IMR-90 (cell line): ENCODE results near the gene AAMP. TPM values are rescaled to one million over a fixed set of nuclear protein-coding genes. Genes with fewer than 3 reads are reported as not detected.

Source experiments
- ATAC-seq: fragments of 200-7000 bp; cut with Tn5 transposase; 2 replicates; pipeline ENCODE4 v1.9.1; 2020; ENCODE audit warnings: low read depth, mild to moderate bottlenecking, moderate library complexity
- BruUV-seq: library from RNA; stranded (reverse); fragments of 400-500 nt; replicated peaks from 2 replicates; lab custom pipeline; 2021; lab: Mats Ljungman, UMichigan
- CTCF ChIA-PET: fragments of 300-600 bp; formaldehyde crosslinking; extraction: SDS; loops from one replicate; lab custom pipeline; 2021; ENCODE audit warnings: antibody characterized with exemption; lab: Yijun Ruan, JAX
- POLR2A ChIA-PET: fragments of 300-600 bp; sonication (Branson Sonifier 250); formaldehyde crosslinking; loops from one replicate; lab custom pipeline; 2022; ENCODE audit warnings: antibody characterized with exemption; ENCODE audit not compliant: unreplicated experiment; lab: Charles Lee
- DNase-seq: peaks from one replicate; pipeline ENCODE4 v3.0.0; 2013
- H2AFZ ChIP-seq: replicated peaks from 2 replicates; pipeline ENCODE3; 2013; ENCODE audit warnings: low read length, mild to moderate bottlenecking; ENCODE audit not compliant: poor library complexity
- H2AK5ac ChIP-seq: 2 replicates; pipeline ENCODE4 v1.6.1; 2013; ENCODE audit warnings: low read depth, low read length, inconsistent platforms
- H2AK9ac ChIP-seq: replicated peaks from 2 replicates; pipeline ENCODE3; 2013; ENCODE audit warnings: mild to moderate bottlenecking, low read depth, low read length, moderate library complexity; ENCODE audit not compliant: poor library complexity
- H2BK120ac ChIP-seq: 2 replicates; pipeline ENCODE4 v1.6.1; 2013; ENCODE audit warnings: low read depth, low read length, inconsistent platforms
- H2BK15ac ChIP-seq: 3 replicates; pipeline ENCODE4 v1.6.1; 2013; ENCODE audit warnings: low read depth, low read length, inconsistent platforms
- H2BK20ac ChIP-seq: 2 replicates; pipeline ENCODE4 v1.6.1; 2013; ENCODE audit warnings: low read depth, mild to moderate bottlenecking, inconsistent platforms, low read length, moderate library complexity
- H2BK5ac ChIP-seq: 2 replicates; pipeline ENCODE4 v1.6.1; 2013; ENCODE audit warnings: mild to moderate bottlenecking, low read depth, low read length, inconsistent platforms; ENCODE audit not compliant: poor library complexity, severe bottlenecking
- H3K14ac ChIP-seq: replicated peaks from 2 replicates; pipeline ENCODE4 v1.6.1; 2013; ENCODE audit warnings: low read depth, low read length, inconsistent platforms
- H3K18ac ChIP-seq: 2 replicates; pipeline ENCODE4 v1.6.1; 2013; ENCODE audit warnings: low read depth, low read length, control low read depth
- H3K23ac ChIP-seq: 2 replicates; pipeline ENCODE4 v1.6.1; 2013; ENCODE audit warnings: low read depth, low read length, inconsistent platforms
- H3K27ac ChIP-seq: 2 replicates; pipeline ENCODE4 v1.5.1; 2013; ENCODE audit warnings: mild to moderate bottlenecking, control low read depth, low read length; ENCODE audit not compliant: insufficient read depth
- H3K27me3 ChIP-seq: 2 replicates; pipeline ENCODE4 v1.6.1; 2013; ENCODE audit warnings: low read length; ENCODE audit not compliant: control insufficient read depth, insufficient read depth
- H3K36me3 ChIP-seq: 2 replicates; pipeline ENCODE4 v1.6.1; 2013; ENCODE audit warnings: low read length, mixed read lengths; ENCODE audit not compliant: control insufficient read depth, insufficient read depth
- H3K4ac ChIP-seq: 2 replicates; pipeline ENCODE4 v1.6.1; 2013; ENCODE audit warnings: low read depth, low read length, inconsistent platforms
- H3K4me1 ChIP-seq: 2 replicates; pipeline ENCODE4 v1.6.1; 2013; ENCODE audit warnings: low read length, mixed read lengths; ENCODE audit not compliant: control insufficient read depth, insufficient read depth
- H3K4me2 ChIP-seq: 2 replicates; pipeline ENCODE4 v1.6.1; 2013; ENCODE audit warnings: low read depth, mild to moderate bottlenecking, control low read depth, low read length, moderate library complexity
- H3K4me3 ChIP-seq: 2 replicates; pipeline ENCODE4 v1.5.1; 2013; ENCODE audit warnings: low read depth, mild to moderate bottlenecking, control low read depth, low read length, moderate library complexity; ENCODE audit not compliant: insufficient read depth
- H3K56ac ChIP-seq: 2 replicates; pipeline ENCODE4 v1.6.1; 2013; ENCODE audit warnings: low read length, inconsistent platforms; ENCODE audit not compliant: insufficient read depth; ENCODE audit errors: extremely low read depth
- H3K79me1 ChIP-seq, 2 experiments: 2 replicates each; pipeline ENCODE4 v1.6.1; 2013; ENCODE audit warnings: low read length in 2 of 2, inconsistent platforms in 1 of 2, low read depth in 1 of 2
- H3K9ac ChIP-seq: 2 replicates; pipeline ENCODE4 v1.6.1; 2013; ENCODE audit warnings: low read depth, low read length, control low read depth
- H3K9me1 ChIP-seq: 2 replicates; pipeline ENCODE4 v1.6.1; 2013; ENCODE audit warnings: low read length, inconsistent platforms; ENCODE audit not compliant: insufficient read depth
- H3K9me3 ChIP-seq: 2 replicates; pipeline ENCODE4 v1.6.1; 2013; ENCODE audit warnings: low read length; ENCODE audit not compliant: control insufficient read depth, insufficient read depth
- H4K20me1 ChIP-seq: 2 replicates; pipeline ENCODE4 v1.6.1; 2013; ENCODE audit warnings: low read length, inconsistent platforms; ENCODE audit not compliant: insufficient read depth
- H4K5ac ChIP-seq: 2 replicates; pipeline ENCODE4 v1.6.1; 2013; ENCODE audit warnings: mild to moderate bottlenecking, low read depth, low read length, control low read depth
- H4K8ac ChIP-seq, 2 experiments: 2 replicates each; pipeline ENCODE4 v1.6.1; 2013; ENCODE audit warnings: low read depth in 2 of 2, low read length in 2 of 2, control low read depth in 1 of 2, inconsistent platforms in 1 of 2
- H4K91ac ChIP-seq: 2 replicates; pipeline ENCODE4 v1.6.1; 2013; ENCODE audit warnings: low read depth, low read length, inconsistent platforms; ENCODE audit not compliant: insufficient read depth
- CEBPB ChIP-seq: IDR thresholded peaks from 2 replicates; pipeline ENCODE4 v1.6.1; 2012; ENCODE audit warnings: low read depth, low read length, improper control_type of control experiment
- FOS ChIP-seq: fragments of 150-350 bp; IDR thresholded peaks from 2 replicates; pipeline ENCODE4 v1.6.1; 2016; ENCODE audit warnings: low read depth, low read length
- MXI1 ChIP-seq: IDR thresholded peaks from 2 replicates; pipeline ENCODE4 v1.6.1; 2012; ENCODE audit warnings: low read depth, mild to moderate bottlenecking, low read length, moderate library complexity, borderline replicate concordance
- RAD21 ChIP-seq: IDR thresholded peaks from 2 replicates; pipeline ENCODE4 v1.6.1; 2012; ENCODE audit warnings: low read length, improper control_type of control experiment
- RFX5 ChIP-seq: IDR thresholded peaks from 2 replicates; pipeline ENCODE4 v1.8.0; 2012; ENCODE audit warnings: low read depth, mild to moderate bottlenecking, low read length, moderate library complexity
- WGBS, 2 experiments: methylation state at CpG; one replicate each; pipeline versions ENCODE4 v1.1.5 to v1.1.7; 2013; ENCODE audit warnings: missing lambda C conversion rate in 2 of 2; ENCODE audit not compliant: insufficient read length in 1 of 2; ENCODE audit errors: extremely low coverage in 2 of 2; 5-methylcytosine and 5-hydroxymethylcytosine counted together
- dilution Hi-C: fragments of 300-500 bp; cut with HindIII; formaldehyde crosslinking; loops from one replicate; pipeline ENCODE4 v1.14.3; 2018; ENCODE audit warnings: low sequenced_read_pairs; ENCODE audit not compliant: unreplicated experiment
- in situ Hi-C: fragments of 300-500 bp; cut with MboI; formaldehyde crosslinking; loops from 3 replicates; pipeline ENCODE4 v1.14.3; 2019; ENCODE audit warnings: low sequenced_read_pairs, inconsistent platforms, mixed read lengths
- intact Hi-C: fragments of 100-400 bp; cut with micrococcal nuclease; formaldehyde crosslinking; loops from 2 replicates; pipeline ENCODE4 v1.10.0; 2022
- polyA plus RNA-seq, 3 experiments: library from polyadenylated mRNA; depleted of rRNA; stranded (reverse); fragments of >200 nt; gene quantifications; 2 replicates each; pipeline ENCODE4 v1.2.3, GENCODE V29; 2012; ENCODE audit warnings: low replicate concordance in 1 of 3
- total RNA-seq: library from RNA; depleted of rRNA; stranded (reverse); fragments of >200 nt; gene quantifications from 2 replicates; pipeline ENCODE4 v1.2.3, GENCODE V29; 2012
- TF ChIP-seq, protein P1 (sequence below): conservative IDR thresholded peaks from 2 replicates; pipeline ENCODE4 v1.5.1; 2012; ENCODE audit warnings: mild to moderate bottlenecking, low read depth, low read length, improper control_type of control experiment
- TF ChIP-seq, protein P2 (sequence below): fragments of 150-350 bp; IDR thresholded peaks from 2 replicates; pipeline ENCODE4 v1.6.1; 2016; ENCODE audit warnings: low read depth, mild to moderate bottlenecking, low read length, moderate library complexity, borderline replicate concordance
- TF ChIP-seq, protein P3 (sequence below): fragments of 150-350 bp; IDR thresholded peaks from 2 replicates; pipeline ENCODE4 v1.6.1; 2017; ENCODE audit warnings: mild to moderate bottlenecking, antibody characterized with exemption, low read length, low read depth

Gene AAMP
- total and polyA plus RNA-seq, 2 of the 4 experiments (the other 2 are of a cell fraction): 104 to 112 TPM

DNA sequence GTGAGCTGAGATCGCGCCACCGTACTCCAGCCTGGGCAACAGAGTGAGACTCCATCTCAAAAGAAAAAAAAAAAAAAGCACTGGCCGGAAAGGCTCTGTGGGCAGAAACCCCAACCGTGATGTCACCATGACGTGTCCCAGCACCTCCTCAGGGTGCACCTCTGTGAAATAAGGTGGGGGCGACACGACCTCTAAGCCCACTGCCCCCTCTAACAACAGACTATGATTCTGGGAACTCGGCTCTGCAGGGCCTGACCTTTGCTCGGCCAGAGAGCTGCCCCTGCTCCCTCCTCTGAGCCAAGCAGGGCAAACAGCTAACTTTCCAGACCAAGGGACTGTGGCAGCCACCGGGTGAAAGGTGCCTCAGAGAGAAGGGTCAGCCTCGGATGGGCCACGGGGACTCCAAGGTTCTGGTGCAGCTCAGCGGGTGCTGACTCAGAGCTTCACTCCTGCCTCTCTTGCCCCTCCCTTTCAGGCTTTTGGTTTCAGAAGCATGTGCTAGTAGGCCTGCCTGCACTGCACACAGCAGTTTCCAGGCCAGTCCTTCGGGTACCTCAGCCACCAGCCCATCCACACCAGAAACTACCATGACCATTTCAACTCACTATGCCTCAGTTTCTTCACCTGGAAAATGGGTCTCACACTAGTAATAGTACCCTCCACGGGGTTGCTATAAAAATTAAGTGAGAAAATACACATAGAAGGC lies 14.3 kb upstream of the AAMP start (continued):
- TF ChIP-seq RFX5 (no peak), RAD21 (no peak)

DNA sequence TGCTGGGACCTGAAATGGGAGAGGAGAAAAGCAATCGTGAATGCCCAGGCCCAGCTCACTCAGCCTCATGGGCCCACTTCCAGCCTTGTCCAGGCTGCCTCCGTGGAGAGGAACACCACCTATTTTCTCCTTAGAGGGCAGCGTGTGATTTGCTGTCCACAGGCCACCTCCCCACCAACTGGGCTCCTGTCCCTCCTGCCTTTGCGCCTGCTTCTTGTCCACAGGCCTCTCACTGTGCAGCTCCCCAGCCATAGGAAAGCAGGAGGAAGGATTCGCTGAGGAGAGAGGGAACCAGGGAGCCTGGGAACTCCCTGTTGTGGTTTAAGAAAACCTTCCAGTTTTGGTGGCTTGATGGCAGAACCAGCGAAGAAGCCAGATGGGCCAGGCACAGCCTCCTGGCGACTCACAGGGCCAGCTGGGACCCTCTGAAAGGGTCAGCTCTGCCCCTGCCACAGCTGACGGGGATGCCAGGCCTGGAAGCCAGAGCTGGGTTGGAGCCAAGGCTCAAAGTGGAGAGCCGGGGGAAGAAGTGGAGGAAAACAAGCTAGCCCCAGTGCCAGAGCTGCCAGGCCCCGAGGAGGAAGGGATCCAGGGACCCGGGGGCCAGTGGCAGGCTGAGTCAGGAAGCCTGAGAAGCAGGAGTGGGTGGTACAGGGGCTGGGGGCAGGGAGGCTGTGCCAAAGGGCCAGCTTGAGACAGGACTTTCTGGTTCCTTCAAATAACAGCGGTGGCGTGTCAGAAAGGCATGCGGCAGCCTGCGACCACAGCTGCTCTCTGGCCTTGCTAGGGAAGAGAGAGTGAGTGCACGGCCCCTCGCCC lies 12.4 kb upstream of the AAMP start:
- Histone ChIP-seq H2AFZ (peak overlapping the region; percentile 47), H2AK9ac (peak overlapping the region; percentile 88), H2AK5ac (peak overlapping the region; percentile 27), H4K91ac (peak overlapping the region; percentile 63), H2BK5ac (peak overlapping the region; percentile 90), H3K27ac (peak overlapping the region; percentile 76), H3K4me1 (peaks cover 31% of the 10 kb centered on the region), H3K14ac (peak overlapping the region; percentile 23), H3K27me3 (no peaks in the 10 kb centered on the region), H3K9me1 (no peaks in the 10 kb centered on the region), H3K9ac (peak overlapping the region; percentile 32; the same call in 1 of the 2 replicates), H4K20me1 (peaks cover 23% of the 10 kb centered on the region), H3K4ac (peak overlapping the region; percentile 83), H3K9me3 (no peaks in the 10 kb centered on the region), H3K4me3 (no peak overlapping the region), H3K4me2 (peak overlapping the region; percentile 10), H2BK120ac (peak overlapping the region; percentile 21), H2BK15ac (no peak overlapping the region), H3K36me3 (peaks cover 37% of the 10 kb centered on the region), H3K56ac (peak overlapping the region; percentile 57; the same call in 1 of the 2 replicates), H3K23ac (peak overlapping the region; percentile 84), H3K79me1 (peaks cover 22 to 81% of the 10 kb centered on the region in 2 experiments), H3K18ac (peak overlapping the region; percentile 13; the same call in 1 of the 2 replicates), H4K8ac (peak overlapping the region; percentile 30 to 66), H4K5ac (peak overlapping the region; percentile 16; the same call in 1 of the 2 replicates), H2BK20ac (0 out of 2 replicates have a peak overlapping the region, but pooled peaks have one; percentile 45)
- BruUV-seq: no TSS peak
- ChIA-PET CTCF (interaction anchor here (0.6 to 4.4 kb wide), 2 partner anchors 11 to 880 kb away, joined by 5 to 24 read pairs; partner anchors contain the start of genes AAMP and PNKD), POLR2A (interaction anchor here (0.5 to 0.6 kb wide), 2 partner anchors 9 to 1562 kb away, joined by 3 read pairs; no protein-coding TSS in a partner anchor)
- 49% methylated on average over 6 of the region's 17 CpGs; no CpG with 5 or more reads in 1 of the 2 experiments for WGBS, 2 experiments
- dilution Hi-C loops: no loop called here
- in situ Hi-C loops: no loop called here
- DNase-seq (peak; percentile 61), ATAC-seq (peak; percentile 1; the same call in 1 of the 2 replicates)
- intact Hi-C loops: no loop called here
- TF ChIP-seq, protein P1, sequence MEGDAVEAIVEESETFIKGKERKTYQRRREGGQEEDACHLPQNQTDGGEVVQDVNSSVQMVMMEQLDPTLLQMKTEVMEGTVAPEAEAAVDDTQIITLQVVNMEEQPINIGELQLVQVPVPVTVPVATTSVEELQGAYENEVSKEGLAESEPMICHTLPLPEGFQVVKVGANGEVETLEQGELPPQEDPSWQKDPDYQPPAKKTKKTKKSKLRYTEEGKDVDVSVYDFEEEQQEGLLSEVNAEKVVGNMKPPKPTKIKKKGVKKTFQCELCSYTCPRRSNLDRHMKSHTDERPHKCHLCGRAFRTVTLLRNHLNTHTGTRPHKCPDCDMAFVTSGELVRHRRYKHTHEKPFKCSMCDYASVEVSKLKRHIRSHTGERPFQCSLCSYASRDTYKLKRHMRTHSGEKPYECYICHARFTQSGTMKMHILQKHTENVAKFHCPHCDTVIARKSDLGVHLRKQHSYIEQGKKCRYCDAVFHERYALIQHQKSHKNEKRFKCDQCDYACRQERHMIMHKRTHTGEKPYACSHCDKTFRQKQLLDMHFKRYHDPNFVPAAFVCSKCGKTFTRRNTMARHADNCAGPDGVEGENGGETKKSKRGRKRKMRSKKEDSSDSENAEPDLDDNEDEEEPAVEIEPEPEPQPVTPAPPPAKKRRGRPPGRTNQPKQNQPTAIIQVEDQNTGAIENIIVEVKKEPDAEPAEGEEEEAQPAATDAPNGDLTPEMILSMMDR: no peak
- TF ChIP-seq RAD21 (no peak), MXI1 (no peak), FOS (no peak), CEBPB (no peak)
- TF ChIP-seq, protein P2, sequence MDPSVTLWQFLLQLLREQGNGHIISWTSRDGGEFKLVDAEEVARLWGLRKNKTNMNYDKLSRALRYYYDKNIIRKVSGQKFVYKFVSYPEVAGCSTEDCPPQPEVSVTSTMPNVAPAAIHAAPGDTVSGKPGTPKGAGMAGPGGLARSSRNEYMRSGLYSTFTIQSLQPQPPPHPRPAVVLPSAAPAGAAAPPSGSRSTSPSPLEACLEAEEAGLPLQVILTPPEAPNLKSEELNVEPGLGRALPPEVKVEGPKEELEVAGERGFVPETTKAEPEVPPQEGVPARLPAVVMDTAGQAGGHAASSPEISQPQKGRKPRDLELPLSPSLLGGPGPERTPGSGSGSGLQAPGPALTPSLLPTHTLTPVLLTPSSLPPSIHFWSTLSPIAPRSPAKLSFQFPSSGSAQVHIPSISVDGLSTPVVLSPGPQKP: no peak
- TF ChIP-seq, protein P3, sequence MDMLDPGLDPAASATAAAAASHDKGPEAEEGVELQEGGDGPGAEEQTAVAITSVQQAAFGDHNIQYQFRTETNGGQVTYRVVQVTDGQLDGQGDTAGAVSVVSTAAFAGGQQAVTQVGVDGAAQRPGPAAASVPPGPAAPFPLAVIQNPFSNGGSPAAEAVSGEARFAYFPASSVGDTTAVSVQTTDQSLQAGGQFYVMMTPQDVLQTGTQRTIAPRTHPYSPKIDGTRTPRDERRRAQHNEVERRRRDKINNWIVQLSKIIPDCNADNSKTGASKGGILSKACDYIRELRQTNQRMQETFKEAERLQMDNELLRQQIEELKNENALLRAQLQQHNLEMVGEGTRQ: no peak
